WI38 (cell line): ENCODE data around the gene CNKSR3.

Source experiments
- H3K4me3 ChIP-seq: 2 replicates; pipeline ENCODE4 v1.5.1; 2011; ENCODE audit warnings: low read depth, mild to moderate bottlenecking, control low read depth, low read length
- TF ChIP-seq, protein P1 (sequence below): IDR thresholded peaks from 2 replicates; pipeline ENCODE4 v1.5.1; 2012; ENCODE audit warnings: low read depth, mild to moderate bottlenecking, control low read depth, low read length

CNKSR3 gene

DNA sequence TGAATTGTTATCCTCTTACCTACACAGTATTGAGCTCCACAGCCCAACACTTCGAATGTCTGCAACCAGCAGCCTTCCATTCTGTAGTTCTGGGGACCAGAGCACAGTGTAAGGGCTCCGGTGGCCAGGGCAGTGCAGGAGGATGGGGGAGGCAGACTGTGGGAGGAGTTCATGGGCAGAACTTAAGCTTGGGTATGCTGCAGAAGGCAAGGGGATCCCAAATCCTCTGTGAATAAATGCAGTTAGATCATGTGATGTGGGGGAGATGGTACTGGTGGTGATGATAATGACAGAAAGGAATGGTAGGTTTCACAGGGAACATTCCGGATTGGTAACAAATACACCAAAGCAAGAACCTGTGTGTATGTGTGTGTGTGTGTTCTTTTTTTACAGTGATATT is 26.5 kb upstream of the CNKSR3 start:
- H3K4me3 ChIP-seq, result no peak overlapping the region
- TF ChIP-seq, protein P1, sequence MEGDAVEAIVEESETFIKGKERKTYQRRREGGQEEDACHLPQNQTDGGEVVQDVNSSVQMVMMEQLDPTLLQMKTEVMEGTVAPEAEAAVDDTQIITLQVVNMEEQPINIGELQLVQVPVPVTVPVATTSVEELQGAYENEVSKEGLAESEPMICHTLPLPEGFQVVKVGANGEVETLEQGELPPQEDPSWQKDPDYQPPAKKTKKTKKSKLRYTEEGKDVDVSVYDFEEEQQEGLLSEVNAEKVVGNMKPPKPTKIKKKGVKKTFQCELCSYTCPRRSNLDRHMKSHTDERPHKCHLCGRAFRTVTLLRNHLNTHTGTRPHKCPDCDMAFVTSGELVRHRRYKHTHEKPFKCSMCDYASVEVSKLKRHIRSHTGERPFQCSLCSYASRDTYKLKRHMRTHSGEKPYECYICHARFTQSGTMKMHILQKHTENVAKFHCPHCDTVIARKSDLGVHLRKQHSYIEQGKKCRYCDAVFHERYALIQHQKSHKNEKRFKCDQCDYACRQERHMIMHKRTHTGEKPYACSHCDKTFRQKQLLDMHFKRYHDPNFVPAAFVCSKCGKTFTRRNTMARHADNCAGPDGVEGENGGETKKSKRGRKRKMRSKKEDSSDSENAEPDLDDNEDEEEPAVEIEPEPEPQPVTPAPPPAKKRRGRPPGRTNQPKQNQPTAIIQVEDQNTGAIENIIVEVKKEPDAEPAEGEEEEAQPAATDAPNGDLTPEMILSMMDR, result no peak

DNA sequence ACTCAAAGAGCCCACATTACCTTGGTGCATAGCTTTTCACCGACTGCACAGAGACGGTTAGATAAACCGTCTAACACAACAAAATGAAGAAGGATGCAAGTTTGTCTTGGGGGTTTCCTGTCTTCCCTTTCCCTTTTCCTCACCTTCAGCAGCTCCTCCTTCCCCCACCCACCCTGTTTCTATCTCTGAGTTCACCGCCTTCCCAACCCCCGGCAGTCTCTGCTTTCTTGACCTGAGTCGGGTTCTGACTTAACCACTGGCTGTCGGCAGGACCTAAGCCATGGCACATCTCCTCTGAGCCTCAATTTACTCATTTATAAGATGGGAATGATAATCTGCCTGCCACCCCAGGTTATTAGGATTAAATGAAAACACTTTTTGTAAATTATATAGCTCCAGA is 25.8 kb upstream of the CNKSR3 start:
- no peak overlapping the region for H3K4me3 ChIP-seq

DNA sequence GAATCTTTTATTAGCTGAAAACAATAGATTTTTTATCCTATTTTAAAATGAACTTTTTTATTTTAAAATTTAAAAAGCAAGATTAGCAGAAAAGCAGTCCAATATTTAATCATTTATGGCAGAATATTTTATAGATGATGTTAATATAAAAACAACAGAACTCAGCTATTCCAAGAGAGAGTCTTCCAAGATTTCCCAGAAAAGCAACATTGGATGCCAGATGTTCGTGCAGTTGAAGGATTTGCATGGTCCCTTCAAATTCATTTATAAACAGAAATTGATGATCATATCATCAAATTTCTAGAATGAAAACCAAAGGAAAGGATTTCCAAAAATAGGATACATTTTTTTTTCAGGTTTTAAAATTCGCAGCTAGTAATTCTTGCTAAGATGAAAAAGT is 25.4 kb upstream of the CNKSR3 start:
- no peak overlapping the region for H3K4me3 ChIP-seq
- TF ChIP-seq, protein P1, result no peak

More for the DNA sequence above, 25.8 kb upstream of the CNKSR3 start:
- TF ChIP-seq, protein P1, result no peak

DNA sequence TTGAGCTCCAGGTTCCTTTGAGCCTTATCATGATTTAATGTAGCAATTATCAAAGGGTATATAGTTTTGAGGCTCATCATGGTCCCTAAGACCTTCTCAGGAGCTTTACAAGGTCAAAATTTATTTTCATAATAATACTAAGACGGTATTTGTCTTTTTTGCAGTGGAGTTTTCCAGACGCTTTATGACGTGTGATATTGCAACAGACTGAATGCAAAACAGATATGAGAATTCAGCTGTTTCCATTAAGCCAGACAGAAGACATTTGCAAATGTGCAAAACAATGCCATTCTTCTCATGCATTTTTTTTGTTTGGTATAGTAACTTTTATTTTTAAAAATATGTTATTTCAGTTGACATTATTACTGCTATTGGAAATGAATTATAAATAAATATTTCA is 24.7 kb upstream of the CNKSR3 start:
- TF ChIP-seq, protein P1, result no peak
- H3K4me3 ChIP-seq, result no peak overlapping the region

DNA sequence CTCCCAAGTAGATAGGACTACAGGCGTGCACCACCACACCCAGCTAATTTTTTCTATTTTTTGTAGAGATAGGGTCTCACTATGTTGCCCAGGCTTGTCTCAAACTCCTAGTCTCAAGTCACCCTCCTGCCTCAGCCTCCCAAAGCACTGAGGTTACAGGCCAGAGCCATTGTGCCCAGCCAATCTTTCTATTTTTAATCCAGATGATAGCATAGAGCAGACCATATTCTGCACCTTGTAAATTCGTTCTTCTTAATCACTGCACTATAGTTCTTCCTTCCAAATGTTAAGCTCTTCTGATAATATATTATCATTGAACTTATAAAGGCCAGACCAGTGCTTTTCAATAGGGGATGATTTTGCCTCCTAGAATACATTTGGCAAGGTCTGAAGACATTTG is 24.0 kb upstream of the CNKSR3 start:
- TF ChIP-seq, protein P1, result no peak
- no peak overlapping the region for H3K4me3 ChIP-seq

DNA sequence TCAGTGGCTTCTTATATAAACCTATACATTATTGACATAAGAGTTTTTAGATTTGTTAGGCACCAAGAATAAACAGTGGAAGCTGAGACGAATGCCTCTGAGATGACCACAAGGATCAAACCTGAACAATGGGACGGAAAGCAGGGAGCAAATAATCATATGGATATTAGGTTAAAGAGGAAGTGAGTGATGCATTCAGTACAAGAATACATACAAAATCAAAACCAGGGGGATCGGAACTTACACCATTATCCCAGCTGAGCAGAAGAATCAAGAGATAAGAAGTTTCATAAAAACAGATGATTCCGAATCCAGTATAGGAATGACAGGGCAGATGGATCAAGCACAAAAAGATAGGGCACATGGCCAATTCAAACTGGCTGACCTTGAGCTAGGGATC is 21.9 kb upstream of the CNKSR3 start:
- TF ChIP-seq, protein P1, result no peak
- H3K4me3 ChIP-seq, result no peak overlapping the region

DNA sequence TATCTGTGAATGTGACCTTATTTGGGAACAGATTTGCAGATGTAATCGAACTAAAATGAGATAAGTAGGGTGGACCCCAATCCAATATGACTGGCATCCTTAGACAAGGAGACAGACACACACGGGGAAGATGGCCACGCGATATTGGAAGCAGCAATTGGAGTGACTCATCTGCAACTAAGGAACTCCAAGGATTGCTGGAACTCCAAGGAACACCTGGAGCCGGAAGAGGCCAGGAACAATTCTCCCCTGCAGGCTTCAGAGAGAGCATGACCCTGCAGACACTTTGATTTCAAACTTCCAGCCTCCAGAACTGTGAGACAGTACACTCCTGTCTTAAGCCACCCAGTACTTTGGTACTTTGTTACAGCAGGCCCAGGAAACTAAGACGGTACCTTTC is 19.5 kb upstream of the CNKSR3 start:
- TF ChIP-seq, protein P1, result no peak
- H3K4me3 ChIP-seq, result no peak overlapping the region
